Endothelial cell (in vitro differentiated cells): Measurements from ENCODE around the gene ISOC1. TPM values are rescaled to one million over a fixed set of nuclear protein-coding genes. Genes with fewer than 3 reads are reported as not detected.

Experiments used
- DNase-seq: peaks from one replicate; pipeline ENCODE4 v3.0.0; 2021; ENCODE audit warnings: low spot score
- H3K27ac Mint-ChIP-seq: one replicate; pipeline ENCODE4 v1.8.0; 2021; ENCODE audit warnings: mixed read lengths, inconsistent platforms; ENCODE audit not compliant: unreplicated experiment
- H3K27me3 Mint-ChIP-seq: one replicate; pipeline ENCODE4 v1.8.0; 2021; ENCODE audit warnings: mild to moderate bottlenecking, moderate library complexity, mixed read lengths, inconsistent platforms; ENCODE audit not compliant: unreplicated experiment
- H3K36me3 Mint-ChIP-seq: one replicate; pipeline ENCODE4 v1.8.0; 2021; ENCODE audit warnings: mild to moderate bottlenecking, low read depth, mixed read lengths, inconsistent platforms; ENCODE audit not compliant: unreplicated experiment
- H3K4me1 Mint-ChIP-seq: one replicate; pipeline ENCODE4 v1.8.0; 2021; ENCODE audit warnings: mild to moderate bottlenecking, mixed read lengths, inconsistent platforms; ENCODE audit not compliant: unreplicated experiment
- H3K4me3 Mint-ChIP-seq: one replicate; pipeline ENCODE4 v1.8.0; 2021; ENCODE audit warnings: mild to moderate bottlenecking, mixed read lengths, inconsistent platforms; ENCODE audit not compliant: unreplicated experiment
- H3K9me3 Mint-ChIP-seq: one replicate; pipeline ENCODE4 v1.8.0; 2021; ENCODE audit warnings: mixed read lengths, inconsistent platforms; ENCODE audit not compliant: unreplicated experiment
- long read RNA-seq: library from polyadenylated mRNA; unstranded; transcript quantifications from one replicate; pipeline ENCODE4 v2.0.0, GENCODE V29; 2020; ENCODE audit not compliant: unreplicated experiment
- total RNA-seq: library from RNA; stranded (reverse); fragmentation: NEBNext Ultra II Directional; extraction: Animal tissue kit (Norgen Biotek cat#: 25700); gene quantifications from one replicate; pipeline ENCODE4 v1.2.1, GENCODE V29; 2021; ENCODE audit not compliant: unreplicated experiment
- TF ChIP-seq, protein P1 (sequence below): fragments of 200-600 bp; sonication (generic); IDR thresholded peaks from one replicate; pipeline ENCODE4 v1.5.0; 2021; ENCODE audit warnings: antibody characterized with exemption; ENCODE audit not compliant: unreplicated experiment

ISOC1 gene
- 32.4 TPM for total RNA-seq
- long read RNA-seq, transcript ISOC1-201 (5 exons, 1,940 nt), result major isoform, 40 of 41 reads
- long read RNA-seq, partial matches to known transcripts, result 0 of 41 reads
- long read RNA-seq, other reads (novel, unspliced or antisense), result 1 of 41 reads

DNA sequence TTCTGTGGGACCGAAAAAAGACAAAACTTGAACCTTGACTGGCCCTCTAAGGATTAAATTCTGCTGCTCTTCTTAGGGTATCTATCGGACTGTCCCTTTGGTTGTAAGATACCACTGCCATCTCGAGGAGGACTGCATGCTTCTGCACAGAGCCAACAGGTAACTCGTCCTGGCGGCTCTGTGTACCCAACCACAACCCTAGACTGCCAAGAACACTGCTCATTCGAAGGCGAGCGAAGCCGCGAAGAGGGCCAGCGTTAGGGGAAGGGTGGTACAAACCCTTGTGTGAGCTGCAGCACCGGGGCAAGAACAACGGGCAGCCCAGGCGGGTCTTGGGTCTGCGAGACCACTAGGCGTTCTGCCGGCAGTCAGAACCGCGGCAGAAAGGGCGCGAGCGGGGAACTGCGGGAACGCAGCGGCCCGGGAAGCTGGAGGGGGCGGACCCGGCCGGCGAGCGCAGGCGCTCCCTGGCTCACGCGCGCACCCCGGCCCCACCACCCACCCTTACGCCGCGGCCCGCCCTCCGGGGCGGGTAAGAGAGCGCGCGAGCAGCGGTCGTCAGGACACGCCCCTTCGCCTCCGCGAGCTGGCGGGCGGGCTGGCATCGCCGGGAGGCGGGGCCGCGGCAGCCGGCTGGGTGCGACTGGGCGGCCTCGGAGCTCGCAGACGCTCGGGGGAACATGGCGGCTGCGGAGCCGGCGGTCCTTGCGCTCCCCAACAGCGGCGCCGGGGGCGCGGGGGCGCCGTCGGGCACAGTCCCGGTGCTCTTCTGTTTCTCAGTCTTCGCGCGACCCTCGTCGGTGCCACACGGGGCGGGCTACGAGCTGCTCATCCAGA lies at the start of gene ISOC1:
Gene ISOC1, plus strand, starts transcription at position 663 of the 837 bp plus-strand sequence. Its CDS starts 18 bp downstream, at position 681.
- peaks cover 6% of the 10 kb centered on the region for H3K27me3 Mint-ChIP-seq

DNA sequence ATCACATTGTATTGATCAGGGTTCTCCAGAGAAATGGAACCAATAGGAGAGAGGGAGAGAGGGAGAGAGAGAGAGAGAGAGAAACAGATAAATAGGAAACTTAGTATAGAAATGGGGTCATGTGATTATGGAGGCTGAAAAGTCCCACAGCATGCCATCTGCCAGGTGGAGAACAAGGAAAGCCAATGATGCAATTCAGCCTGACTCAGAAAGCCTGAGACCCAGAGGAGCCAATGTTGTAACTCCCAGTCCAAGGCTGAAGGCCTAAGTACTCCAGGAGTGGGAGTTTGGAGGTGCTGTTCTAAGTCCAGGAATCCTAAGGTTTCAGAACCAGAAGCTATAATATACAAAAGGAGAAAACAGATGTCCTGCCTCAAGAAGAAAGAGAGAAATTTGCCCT lies 48.4 kb upstream of the ISOC1 start:
- no peaks in the 10 kb centered on the region for H3K4me1 Mint-ChIP-seq
- H3K36me3 Mint-ChIP-seq, result no peaks in the 10 kb centered on the region
- no peak overlapping the region for H3K4me3 Mint-ChIP-seq
- TF ChIP-seq, protein P1, sequence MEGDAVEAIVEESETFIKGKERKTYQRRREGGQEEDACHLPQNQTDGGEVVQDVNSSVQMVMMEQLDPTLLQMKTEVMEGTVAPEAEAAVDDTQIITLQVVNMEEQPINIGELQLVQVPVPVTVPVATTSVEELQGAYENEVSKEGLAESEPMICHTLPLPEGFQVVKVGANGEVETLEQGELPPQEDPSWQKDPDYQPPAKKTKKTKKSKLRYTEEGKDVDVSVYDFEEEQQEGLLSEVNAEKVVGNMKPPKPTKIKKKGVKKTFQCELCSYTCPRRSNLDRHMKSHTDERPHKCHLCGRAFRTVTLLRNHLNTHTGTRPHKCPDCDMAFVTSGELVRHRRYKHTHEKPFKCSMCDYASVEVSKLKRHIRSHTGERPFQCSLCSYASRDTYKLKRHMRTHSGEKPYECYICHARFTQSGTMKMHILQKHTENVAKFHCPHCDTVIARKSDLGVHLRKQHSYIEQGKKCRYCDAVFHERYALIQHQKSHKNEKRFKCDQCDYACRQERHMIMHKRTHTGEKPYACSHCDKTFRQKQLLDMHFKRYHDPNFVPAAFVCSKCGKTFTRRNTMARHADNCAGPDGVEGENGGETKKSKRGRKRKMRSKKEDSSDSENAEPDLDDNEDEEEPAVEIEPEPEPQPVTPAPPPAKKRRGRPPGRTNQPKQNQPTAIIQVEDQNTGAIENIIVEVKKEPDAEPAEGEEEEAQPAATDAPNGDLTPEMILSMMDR, result no peak
- no peaks in the 10 kb centered on the region for H3K9me3 Mint-ChIP-seq
- H3K27me3 Mint-ChIP-seq, result no peaks in the 10 kb centered on the region
- no peak for DNase-seq
- H3K27ac Mint-ChIP-seq, result no peak overlapping the region

More for the DNA sequence above, at the start of gene ISOC1:
- TF ChIP-seq, protein P1, result no peak
- peaks cover 32% of the 10 kb centered on the region for H3K4me1 Mint-ChIP-seq
- H3K9me3 Mint-ChIP-seq, result no peaks in the 10 kb centered on the region
- H3K36me3 Mint-ChIP-seq, result no peaks in the 10 kb centered on the region
- DNase-seq, result peak; percentile 91
- H3K4me3 Mint-ChIP-seq, result peak within 1 kb of the TSS; percentile 97
- peak within 1 kb of the TSS; percentile 83 for H3K27ac Mint-ChIP-seq

DNA sequence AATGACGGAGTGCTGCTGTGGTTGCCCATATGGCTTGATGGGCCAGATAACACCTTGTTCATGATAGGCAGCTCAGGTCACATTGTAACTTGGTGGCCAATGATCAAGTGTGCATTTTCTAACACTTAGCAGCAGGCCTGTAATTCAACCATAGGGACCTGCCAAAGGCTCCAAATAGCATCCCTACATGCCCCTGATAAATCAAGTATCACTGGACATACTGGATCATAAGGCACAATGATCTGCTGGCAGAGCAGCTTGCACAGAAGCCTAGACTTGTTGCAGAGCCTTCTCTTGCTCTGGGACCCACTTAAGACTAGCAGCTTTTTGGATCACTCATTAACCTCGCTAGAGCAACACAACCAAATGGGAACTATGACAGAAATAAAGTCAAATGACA lies 46.0 kb upstream of the ISOC1 start:
- no peaks in the 10 kb centered on the region for H3K9me3 Mint-ChIP-seq
- no peaks in the 10 kb centered on the region for H3K27me3 Mint-ChIP-seq
- H3K36me3 Mint-ChIP-seq, result no peaks in the 10 kb centered on the region
- TF ChIP-seq, protein P1, result no peak
- no peak overlapping the region for H3K27ac Mint-ChIP-seq
- H3K4me3 Mint-ChIP-seq, result no peak overlapping the region
- H3K4me1 Mint-ChIP-seq, result no peaks in the 10 kb centered on the region
- DNase-seq, result no peak

GRCh38 chr5:129049126-129049799 lies 45.3 kb upstream of the ISOC1 start:
- Mint-ChIP-seq H3K9me3 (no peaks in the 10 kb centered on the region), H3K27ac (no peak overlapping the region)
- TF ChIP-seq, protein P1, result no peak

More at GRCh38 chr5:129049126-129049799, 45.3 kb upstream of the ISOC1 start:
- Mint-ChIP-seq H3K36me3 (no peaks in the 10 kb centered on the region), H3K4me1 (no peaks in the 10 kb centered on the region), H3K27me3 (no peaks in the 10 kb centered on the region), H3K4me3 (no peak overlapping the region)
- DNase-seq, result no peak
